Measurements from ENCODE around the gene PGBD2. TPM values are rescaled to one million over a fixed set of nuclear protein-coding genes. Genes with fewer than 3 reads are reported as not detected.

The PGBD2 gene
- total and polyA plus RNA-seq, 9 of the 15 experiments (the other 6 are each of a cell fraction or from before 2014, with no cell fraction given) = 11.9 to 21.8 (median 14.7) TPM

- no peak for TF ChIP-seq NCOA4 (IDR thresholded peaks at IDR 0.05; ENCODE audit: partially characterized antibody)
- peak in 1 of 2 experiments; percentile 59; a peak in 1 of 4 replicates for TF ChIP-seq ZNF639 (CRISPR knock-in tag; conservative IDR thresholded peaks at IDR 0.05 in 1 of 2, IDR thresholded peaks at IDR 0.05 in 1 of 2)
- peak; percentile 34; the same call in 1 of the 2 replicates for TF ChIP-seq L3MBTL2 (IDR thresholded peaks at IDR 0.05)
- no peak for TF ChIP-seq SMC3 (conservative IDR thresholded peaks at IDR 0.05; ENCODE audit: insufficient read depth, low read depth, low read length)
- no peak for TF ChIP-seq GABPA (tag; conservative IDR thresholded peaks at IDR 0.05; ENCODE audit: low read depth)
- no peak; the same call in 1 of the 2 replicates for TF ChIP-seq JUND (IDR thresholded peaks at IDR 0.05; ENCODE audit: borderline replicate concordance, low read depth, low read length)
- peak; percentile 5; the same call in 2 of the 3 replicates for TF ChIP-seq JUND (tag; IDR thresholded peaks at IDR 0.05; ENCODE audit: borderline replicate concordance, low read depth, low read length)
- peak; percentile 3 for TF ChIP-seq MEIS2 (IDR thresholded peaks at IDR 0.05; ENCODE audit: partially characterized antibody)
- TF ChIP-seq CBX1 (IDR thresholded peaks at IDR 0.05; ENCODE audit: low read depth) = peak; percentile 37; the same call in 1 of the 2 replicates
- TF ChIP-seq BDP1 (IDR thresholded peaks at IDR 0.05; ENCODE audit: insufficient read depth, insufficient read length) = peak; percentile 94
- no peak for TF ChIP-seq NKRF (IDR thresholded peaks at IDR 0.05; ENCODE audit: borderline replicate concordance)
- TF ChIP-seq HDAC2 (IDR thresholded peaks at IDR 0.05) = no peak
- TF ChIP-seq ZNF740 (CRISPR knock-in tag; IDR thresholded peaks at IDR 0.05) = no peak
- no peak for TF ChIP-seq ZNF740 (tag; IDR thresholded peaks at IDR 0.05)
- TF ChIP-seq MAX (CRISPR knock-in tag; IDR thresholded peaks at IDR 0.05) = peak; percentile 60
- TF ChIP-seq GATAD2A (IDR thresholded peaks at IDR 0.05) = no peak
- no peak for TF ChIP-seq TFAM (CRISPR knock-in tag; conservative IDR thresholded peaks at IDR 0.05)
- TF ChIP-seq PRPF4 (IDR thresholded peaks at IDR 0.05; ENCODE audit: insufficient read depth, low read depth, low read length, poor library complexity, severe bottlenecking) = no peak
- TF ChIP-seq HIVEP1 (CRISPR knock-in tag; IDR thresholded peaks at IDR 0.05) = no peak
- TF ChIP-seq CBFB (CRISPR knock-in tag; IDR thresholded peaks at IDR 0.05) = no peak
- no peak for TF ChIP-seq YBX1 (IDR thresholded peaks at IDR 0.05)
- no peak for TF ChIP-seq C11orf30 (IDR thresholded peaks at IDR 0.05; ENCODE audit: low read depth)
- TF ChIP-seq ZNF57 (CRISPR knock-in tag; IDR thresholded peaks at IDR 0.05) = no peak
Measured at GRCh38 chr1:248873409-248873992, 32.5 kb upstream of the PGBD2 start (continued).
